ENCODE data around the gene PLEKHA7. TPM values are rescaled to one million over a fixed set of nuclear protein-coding genes. Genes with fewer than 3 reads are reported as not detected.

The PLEKHA7 gene
- total and polyA plus RNA-seq, 2 of the 13 experiments (the other 11 are each of a cell fraction or from before 2014, with no cell fraction given): 17.5 to 18.7 TPM

GRCh38 chr11:17013548-17014320 lies 480 bp downstream of the PLEKHA7 start (continued):
- TF ChIP-seq NFKB2 (CRISPR knock-in tag; IDR thresholded peaks at IDR 0.05; ENCODE audit: borderline replicate concordance) (no peak), PTBP1 (IDR thresholded peaks at IDR 0.05; ENCODE audit: low read depth, low read length, poor library complexity, severe bottlenecking) (no peak), ZNF704 (CRISPR knock-in tag; IDR thresholded peaks at IDR 0.05; ENCODE audit: borderline replicate concordance) (no peak), RNF219 (CRISPR knock-in tag; IDR thresholded peaks at IDR 0.05) (no peak), NFRKB (IDR thresholded peaks at IDR 0.05) (no peak), ZBTB42 (CRISPR knock-in tag; IDR thresholded peaks at IDR 0.05) (no peak; the same call in 1 of the 2 replicates), MBNL3 (CRISPR knock-in tag; conservative IDR thresholded peaks at IDR 0.05) (no peak), ZNF607 (CRISPR knock-in tag; IDR thresholded peaks at IDR 0.05; ENCODE audit: borderline replicate concordance) (no peak), KMT2B (CRISPR knock-in tag; IDR thresholded peaks at IDR 0.05) (no peak; the same call in 1 of the 2 replicates), BRD4 (CRISPR knock-in tag; IDR thresholded peaks at IDR 0.05) (no peak), ZNF513 (CRISPR knock-in tag; conservative IDR thresholded peaks at IDR 0.05) (no peak), MAFG (CRISPR knock-in tag; IDR thresholded peaks at IDR 0.05) (no peak), ZNF550 (CRISPR knock-in tag; IDR thresholded peaks at IDR 0.05; ENCODE audit: borderline replicate concordance) (no peak), ZNF709 (CRISPR knock-in tag; IDR thresholded peaks at IDR 0.05) (0 out of 2 replicates have a peak, but pooled peaks have one; percentile 6), HOXD1 (CRISPR knock-in tag; IDR thresholded peaks at IDR 0.05) (no peak), TCF7 (IDR thresholded peaks at IDR 0.05; ENCODE audit: low read depth) (no peak), SRSF1 (optimal IDR thresholded peaks at IDR 0.05; ENCODE audit: low read depth, low read length) (no peak), ZNF20 (CRISPR knock-in tag; IDR thresholded peaks at IDR 0.05) (no peak), ZBTB34 (CRISPR knock-in tag; IDR thresholded peaks at IDR 0.05) (no peak), ARHGAP35 (CRISPR knock-in tag; IDR thresholded peaks at IDR 0.05; ENCODE audit: borderline replicate concordance) (no peak)
- TF ChIP-seq, protein P1, sequence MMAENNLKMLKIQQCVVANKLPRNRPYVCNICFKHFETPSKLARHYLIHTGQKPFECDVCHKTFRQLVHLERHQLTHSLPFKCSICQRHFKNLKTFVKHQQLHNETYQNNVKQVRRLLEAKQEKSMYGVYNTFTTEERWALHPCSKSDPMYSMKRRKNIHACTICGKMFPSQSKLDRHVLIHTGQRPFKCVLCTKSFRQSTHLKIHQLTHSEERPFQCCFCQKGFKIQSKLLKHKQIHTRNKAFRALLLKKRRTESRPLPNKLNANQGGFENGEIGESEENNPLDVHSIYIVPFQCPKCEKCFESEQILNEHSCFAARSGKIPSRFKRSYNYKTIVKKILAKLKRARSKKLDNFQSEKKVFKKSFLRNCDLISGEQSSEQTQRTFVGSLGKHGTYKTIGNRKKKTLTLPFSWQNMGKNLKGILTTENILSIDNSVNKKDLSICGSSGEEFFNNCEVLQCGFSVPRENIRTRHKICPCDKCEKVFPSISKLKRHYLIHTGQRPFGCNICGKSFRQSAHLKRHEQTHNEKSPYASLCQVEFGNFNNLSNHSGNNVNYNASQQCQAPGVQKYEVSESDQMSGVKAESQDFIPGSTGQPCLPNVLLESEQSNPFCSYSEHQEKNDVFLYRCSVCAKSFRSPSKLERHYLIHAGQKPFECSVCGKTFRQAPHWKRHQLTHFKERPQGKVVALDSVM (CRISPR knock-in tag; IDR thresholded peaks at IDR 0.05): 0 out of 2 replicates have a peak, but pooled peaks have one; percentile 10
